Gastrocnemius medialis (tissue), 4 donors: ENCODE data around the gene SPATA6L.

Experiments
- CTCF ChIP-seq, 5 experiments: fragments of 450-650 bp in 3 of 5; fragments of 200-600 bp in 2 of 5; sonication (generic) in 2 of 5; IDR thresholded peaks in 4 of 5; conservative IDR thresholded peaks in 1 of 5; 1 replicate in 4 of 5; 2 replicates in 1 of 5; pipeline ENCODE4 v1.5.1; 2016 to 2019; ENCODE audit warnings: antibody characterized with exemption in 5 of 5, mild to moderate bottlenecking in 3 of 5, moderate library complexity in 3 of 5
- POLR2A ChIP-seq, 2 donors: fragments of 450-650 bp; IDR thresholded peaks; one replicate each; pipeline ENCODE4 v1.6.1; 2017; ENCODE audit warnings: antibody characterized with exemption in 2 of 2, mild to moderate bottlenecking in 2 of 2, moderate library complexity in 2 of 2

- TF ChIP-seq CTCF (IDR thresholded peaks at IDR 0.05 in 4 of 5, conservative IDR thresholded peaks at IDR 0.05 in 1 of 5) (no peak), POLR2A (IDR thresholded peaks at IDR 0.05) (no peak)
Measured at GRCh38 chr9:4581035-4581760, 85.1 kb downstream of the SPATA6L start.
